ENCODE results near the gene CD55.

CD55 gene

GRCh38 chr1:207321079-207321789 is at the start of gene CD55:
Gene CD55, plus strand, starts transcription at chr1:207321678. Its CDS starts 88 bp downstream, at chr1:207321766.
- peak within 1 kb of the TSS; percentile 97 for H3K4me3 ChIP-seq (ENCODE audit: low read depth, low read length)
- TF ChIP-seq CTCF (IDR thresholded peaks at IDR 0.05; ENCODE audit: insufficient read depth, low read depth, low read length, missing control alignments): peak; percentile 42
- peak; percentile 99 for DNase-seq (ENCODE audit: low read depth)

GRCh38 chr1:207274882-207275281 is 46.6 kb upstream of the CD55 start:
- no peak overlapping the region for H3K4me3 ChIP-seq (ENCODE audit: low read depth, low read length)
- TF ChIP-seq CTCF (IDR thresholded peaks at IDR 0.05; ENCODE audit: insufficient read depth, low read depth, low read length, missing control alignments): no peak
- DNase-seq (ENCODE audit: low read depth): no peak

- TF ChIP-seq CTCF (IDR thresholded peaks at IDR 0.05; ENCODE audit: insufficient read depth, low read depth, low read length, missing control alignments): no peak
- no peak overlapping the region for H3K4me3 ChIP-seq (ENCODE audit: low read depth, low read length)
- DNase-seq (ENCODE audit: low read depth): no peak
These were observed 45.0 kb upstream of the CD55 start for GRCh38 chr1:207276465-207276864.

- H3K4me3 ChIP-seq (ENCODE audit: low read depth, low read length): no peak overlapping the region
- DNase-seq (ENCODE audit: low read depth): no peak
- TF ChIP-seq CTCF (IDR thresholded peaks at IDR 0.05; ENCODE audit: insufficient read depth, low read depth, low read length, missing control alignments): no peak
These were observed 44.2 kb upstream of the CD55 start for GRCh38 chr1:207277241-207277640.

GRCh38 chr1:207279652-207280051 is 41.8 kb upstream of the CD55 start:
- no peak for TF ChIP-seq CTCF (IDR thresholded peaks at IDR 0.05; ENCODE audit: insufficient read depth, low read depth, low read length, missing control alignments)
- H3K4me3 ChIP-seq (ENCODE audit: low read depth, low read length): no peak overlapping the region
- no peak for DNase-seq (ENCODE audit: low read depth)

GRCh38 chr1:207280706-207281105 is 40.8 kb upstream of the CD55 start:
- no peak for TF ChIP-seq CTCF (IDR thresholded peaks at IDR 0.05; ENCODE audit: insufficient read depth, low read depth, low read length, missing control alignments)
- DNase-seq (ENCODE audit: low read depth): no peak
- no peak overlapping the region for H3K4me3 ChIP-seq (ENCODE audit: low read depth, low read length)

- no peak for TF ChIP-seq CTCF (IDR thresholded peaks at IDR 0.05; ENCODE audit: insufficient read depth, low read depth, low read length, missing control alignments)
- no peak overlapping the region for H3K4me3 ChIP-seq (ENCODE audit: low read depth, low read length)
These were observed 39.4 kb upstream of the CD55 start for GRCh38 chr1:207282058-207282457.

More at GRCh38 chr1:207282058-207282457, 39.4 kb upstream of the CD55 start:
- DNase-seq (ENCODE audit: low read depth): no peak

Data from GM12865 (cell line).